HCT116 (cell line): ENCODE data around the gene BLZF1. TPM values are rescaled to one million over a fixed set of nuclear protein-coding genes. Genes with fewer than 3 reads are reported as not detected.
"Not testable (repeated sequence)": the region's sequence is repeated elsewhere in the genome, so short reads cannot be mapped to it uniquely, and the experiment has no call there.

Experiments used
- ATAC-seq: fragments of 200-7000 bp; cut with Tn5 transposase; 2 replicates; pipeline ENCODE4 v1.9.1; 2020; ENCODE audit warnings: mild to moderate bottlenecking, moderate library complexity
- BruUV-seq: library from RNA; stranded (reverse); fragments of 400-500 nt; replicated peaks from 2 replicates; lab custom pipeline; 2021; lab: Mats Ljungman, UMichigan
- CTCF ChIA-PET: fragments of 300-600 bp; sonication (Branson Sonifier 250); formaldehyde crosslinking; loops from one replicate; lab custom pipeline; 2021; ENCODE audit warnings: antibody characterized with exemption; lab: Charles Lee
- POLR2A ChIA-PET: fragments of 300-600, 350-600 bp; sonication (Branson Sonifier 250); formaldehyde crosslinking; loops from one replicate; lab custom pipeline; 2021; ENCODE audit warnings: antibody characterized with exemption; lab: Charles Lee
- RAD21 ChIA-PET, 2 experiments: fragments of 300-600 bp; sonication (Branson Sonifier 250); formaldehyde crosslinking; loops; one replicate each; lab custom pipeline; 2023; ENCODE audit warnings: low total read pairs in 2 of 2; ENCODE audit not compliant: uncharacterized antibody in 2 of 2, unreplicated experiment in 2 of 2, low non-redundant PET in 1 of 2; lab: Charles Lee
- DNase-seq: peaks from one replicate; pipeline ENCODE4 v3.0.0-alpha.2; 2010; ENCODE audit warnings: low read depth, low spot score
- H2AFZ ChIP-seq: fragments of 200-600 bp; shearing (Covaris generic), sonication (generic); 2 replicates; pipeline ENCODE4 v1.6.1; 2017; ENCODE audit warnings: low read depth, mixed run types, mixed read lengths, antibody characterized with exemption, low read length; ENCODE audit not compliant: poor library complexity, severe bottlenecking
- H3K27ac ChIP-seq: 2 replicates; pipeline ENCODE4 v1.5.1; 2012; ENCODE audit warnings: low read depth, low read length
- H3K27me3 ChIP-seq: fragments of 200-600 bp; sonication (generic); 2 replicates; pipeline ENCODE4 v1.6.1; 2016; ENCODE audit warnings: mixed run types, low read length, mixed read lengths; ENCODE audit not compliant: insufficient read depth
- H3K36me3 ChIP-seq, 2 experiments: fragments of 200-500 bp in 1 of 2; fragments of 200-600 bp in 1 of 2; sonication (Bioruptor generic) in 1 of 2; sonication (generic) in 1 of 2; 2 replicates each; pipeline versions ENCODE4 v1.5.1 to v1.6.1; 2014 to 2016; ENCODE audit warnings: low read length in 2 of 2, inconsistent platforms in 1 of 2, mixed read lengths in 1 of 2, mixed run types in 1 of 2; ENCODE audit not compliant: insufficient read depth in 2 of 2, control insufficient read depth in 1 of 2
- H3K4me1 ChIP-seq, 2 experiments: fragments of 200-600 bp in 1 of 2; sonication (generic) in 1 of 2; 2 replicates each; pipeline versions ENCODE4 v1.5.1 to v1.6.1; 2012 to 2017; ENCODE audit warnings: low read length in 2 of 2, inconsistent platforms in 1 of 2, mild to moderate bottlenecking in 1 of 2, mixed read lengths in 1 of 2, mixed run types in 1 of 2, moderate library complexity in 1 of 2; ENCODE audit not compliant: insufficient read depth in 2 of 2, control insufficient read depth in 1 of 2
- H3K4me2 ChIP-seq: fragments of 200-600 bp; sonication (generic); 2 replicates; pipeline ENCODE4 v1.6.1; 2017; ENCODE audit warnings: mixed run types, low read length, mixed read lengths
- H3K4me3 ChIP-seq, 2 experiments: fragments of 200-600 bp in 1 of 2; sonication (generic) in 1 of 2; replicated peaks in 1 of 2; 2 replicates each; pipeline ENCODE4 v1.5.1; 2011 to 2016; ENCODE audit warnings: low read length in 2 of 2, control low read depth in 1 of 2, low read depth in 1 of 2, mild to moderate bottlenecking in 1 of 2, mixed read lengths in 1 of 2, mixed run types in 1 of 2
- H3K79me2 ChIP-seq: fragments of 200-600 bp; sonication (generic); 2 replicates; pipeline ENCODE4 v1.6.1; 2017; ENCODE audit warnings: mild to moderate bottlenecking, mixed run types, low read length, moderate library complexity, mixed read lengths; ENCODE audit not compliant: insufficient read depth
- H3K9ac ChIP-seq: fragments of 200-600 bp; sonication (generic); 2 replicates; pipeline ENCODE4 v1.6.1; 2016; ENCODE audit warnings: low read length, mixed read lengths
- H3K9me2 ChIP-seq: fragments of 200-600 bp; sonication (generic), shearing (Covaris generic); 2 replicates; pipeline ENCODE4 v1.6.1; 2017; ENCODE audit warnings: mixed run types, mild to moderate bottlenecking, moderate library complexity; ENCODE audit not compliant: insufficient read depth
- H3K9me3 ChIP-seq, 2 experiments: fragments of 200-500 bp in 1 of 2; fragments of 200-600 bp in 1 of 2; sonication (Bioruptor generic) in 1 of 2; sonication (generic) in 1 of 2; 2 replicates each; pipeline ENCODE4 v1.6.1; 2014 to 2017; ENCODE audit warnings: low read length in 2 of 2, mixed read lengths in 2 of 2, inconsistent platforms in 1 of 2, low read depth in 1 of 2, mild to moderate bottlenecking in 1 of 2, mixed run types in 1 of 2, moderate library complexity in 1 of 2; ENCODE audit not compliant: control insufficient read depth in 1 of 2, insufficient read depth in 1 of 2
- H4K20me1 ChIP-seq: fragments of 200-600 bp; sonication (generic), shearing (Covaris generic); 2 replicates; pipeline ENCODE4 v1.6.1; 2017; ENCODE audit warnings: mixed run types, mild to moderate bottlenecking, moderate library complexity; ENCODE audit not compliant: insufficient read depth
- ATF3 ChIP-seq: IDR thresholded peaks from 2 replicates; pipeline ENCODE4 v1.6.1; 2012
- RAD21 ChIP-seq: IDR thresholded peaks from 2 replicates; pipeline ENCODE4 v1.6.1; 2012; ENCODE audit warnings: low read depth, mild to moderate bottlenecking
- REST ChIP-seq: IDR thresholded peaks from 2 replicates; pipeline ENCODE4 v1.6.1; 2012; ENCODE audit warnings: low read depth
- intact Hi-C: fragments of 100-400 bp; cut with micrococcal nuclease; formaldehyde crosslinking; loops from 2 replicates; pipeline ENCODE4 v1.10.0; 2022
- total RNA-seq: library from RNA; stranded (reverse); gene quantifications from one replicate; pipeline ENCODE4 v1.2.1, GENCODE V29; 2021; ENCODE audit not compliant: unreplicated experiment

BLZF1 gene
- total RNA-seq, 1 experiment from 2014 or later = 19.6 TPM

- TF ChIP-seq RAD21 = no peak
- no peak for TF ChIP-seq ATF3
- no peak for TF ChIP-seq REST
Observed at GRCh38 chr1:169330927-169331326, 37.1 kb upstream of the BLZF1 start (continued).

- H3K9ac ChIP-seq, H3K9me3 ChIP-seq, RAD21 ChIA-PET, BruUV-seq, intact Hi-C loops, H3K4me2 ChIP-seq, H3K27ac ChIP-seq, CTCF ChIA-PET, H3K79me2 ChIP-seq, ATAC-seq, H3K4me1 ChIP-seq, H3K27me3 ChIP-seq, H4K20me1 ChIP-seq, POLR2A ChIA-PET, H3K36me3 ChIP-seq, DNase-seq, H3K9me2 ChIP-seq, H2AFZ ChIP-seq, H3K4me3 ChIP-seq: not testable (repeated sequence)
Observed at GRCh38 chr1:169334727-169335126, 33.3 kb upstream of the BLZF1 start.

DNA sequence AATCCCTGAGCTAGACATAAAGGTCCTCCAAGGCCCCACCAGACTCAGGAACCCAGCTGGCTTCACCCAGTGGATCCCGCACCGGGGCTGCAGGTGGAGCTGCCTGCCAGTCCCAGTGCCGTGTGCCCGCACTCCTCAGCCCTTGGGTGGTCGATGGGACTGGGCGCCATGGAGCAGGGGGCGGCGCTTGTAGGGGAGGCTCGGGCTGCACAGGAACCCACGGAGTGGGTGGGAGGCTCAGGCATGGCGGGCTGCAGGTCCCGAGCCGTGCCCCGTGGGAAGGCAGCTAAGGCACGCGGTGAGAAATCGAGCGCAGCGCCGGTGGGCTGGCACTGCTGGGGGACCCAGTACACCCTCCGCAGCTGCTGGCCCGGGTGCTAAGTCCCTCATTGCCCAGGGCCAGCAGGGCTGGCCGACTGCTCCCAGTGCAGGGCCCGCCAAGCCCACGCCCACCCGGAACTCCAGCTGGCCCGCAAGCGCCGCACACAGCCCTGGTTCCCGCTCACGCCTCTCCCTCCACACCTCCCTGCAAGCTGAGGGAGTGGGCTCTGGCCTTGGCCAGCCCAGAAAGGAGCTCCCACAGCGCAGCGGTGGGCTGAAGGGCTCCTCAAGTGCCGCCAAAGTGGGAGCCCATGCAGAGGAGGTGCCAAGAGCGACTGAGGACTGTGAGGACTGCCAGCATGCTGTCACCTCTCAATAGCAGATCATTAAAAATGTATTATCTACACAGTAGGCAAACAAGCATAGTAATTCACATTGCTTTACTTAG lies 30.9 kb upstream of the BLZF1 start:
- H3K9me2 ChIP-seq, H2AFZ ChIP-seq, H3K79me2 ChIP-seq, H3K27ac ChIP-seq, H3K36me3 ChIP-seq, intact Hi-C loops, H3K9me3 ChIP-seq, ATAC-seq, H3K4me1 ChIP-seq, POLR2A ChIA-PET, RAD21 ChIA-PET, H3K9ac ChIP-seq, BruUV-seq, H3K4me2 ChIP-seq, H3K27me3 ChIP-seq, H4K20me1 ChIP-seq, DNase-seq, H3K4me3 ChIP-seq: not testable (repeated sequence)
- CTCF ChIA-PET = interaction anchor here (0.7 kb wide), 1 partner anchor 11 kb away, joined by 4 read pairs; no protein-coding TSS in a partner anchor
